ENCODE results near the gene AGBL1. TPM values are rescaled to one million over a fixed set of nuclear protein-coding genes. Genes with fewer than 3 reads are reported as not detected.

The AGBL1 gene
- total RNA-seq, 6 experiments from 2014 or later: not detected

DNA sequence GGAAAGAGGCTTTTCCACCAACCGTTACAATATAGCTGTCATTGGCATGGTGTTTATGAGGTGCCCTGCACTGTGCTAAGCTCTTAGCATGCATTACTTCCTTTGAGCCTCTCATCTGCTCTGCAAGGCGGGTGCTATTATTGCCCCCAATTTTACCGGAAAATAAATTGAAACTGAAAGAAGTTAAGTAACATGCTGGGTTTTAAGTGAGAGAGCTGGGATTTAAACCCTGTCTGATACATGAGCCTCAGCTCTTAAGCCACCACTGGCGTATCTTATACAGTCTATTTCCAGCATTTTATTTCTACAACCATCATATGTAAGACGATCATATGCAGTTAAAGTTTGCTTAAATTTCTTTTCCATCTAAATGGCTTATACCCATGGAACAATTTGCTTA lies 81.6 kb downstream of the AGBL1 start:
- no peak for DNase-seq
- no peaks in the 10 kb centered on the region for H3K4me1 ChIP-seq
- no peak overlapping the region for H3K4me3 ChIP-seq
- H3K27me3 ChIP-seq: no peaks in the 10 kb centered on the region
- TF ChIP-seq CTCF (IDR thresholded peaks at IDR 0.05) (no peak), POLR2A (IDR thresholded peaks at IDR 0.05) (no peak)
- H3K9me3 ChIP-seq: no peaks in the 10 kb centered on the region
- H3K36me3 ChIP-seq: no peaks in the 10 kb centered on the region
- H3K27ac ChIP-seq: no peak overlapping the region
- intact Hi-C loops (cut with DNase I): no loop called here
- 46% methylated on average over 5 of the region's 5 CpGs for WGBS (ENCODE audit: insufficient coverage, low coverage, low lambda C conversion rate, missing lambda C conversion rate)
- ATAC-seq: no peak

DNA sequence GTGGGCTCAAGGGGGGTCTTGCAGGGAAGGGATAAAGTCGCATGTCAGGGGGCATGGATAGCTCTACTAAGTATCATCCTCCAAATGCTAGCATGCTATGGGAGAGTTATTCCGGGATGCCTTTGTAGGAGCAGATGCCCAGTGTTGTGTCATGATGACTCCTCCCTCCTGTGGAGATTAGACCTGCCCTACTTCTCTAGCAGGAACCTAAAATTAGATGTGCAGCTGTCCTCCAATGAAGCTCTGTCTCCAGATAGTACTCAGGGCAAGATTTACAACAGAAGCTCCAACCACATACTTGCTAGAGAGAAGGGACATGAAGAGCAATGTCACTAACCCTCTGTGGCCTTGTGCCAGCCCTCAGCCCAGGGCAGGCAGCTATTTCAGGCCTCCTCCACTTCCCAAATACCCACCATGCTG lies 82.5 kb downstream of the AGBL1 start:
- Histone ChIP-seq H3K36me3 (no peaks in the 10 kb centered on the region), H3K9me3 (no peaks in the 10 kb centered on the region), H3K4me3 (no peak overlapping the region), H3K27ac (no peak overlapping the region), H3K27me3 (no peaks in the 10 kb centered on the region), H3K4me1 (no peaks in the 10 kb centered on the region)
- no peak for ATAC-seq
- no peak for TF ChIP-seq CTCF (IDR thresholded peaks at IDR 0.05)
- TF ChIP-seq POLR2A (IDR thresholded peaks at IDR 0.05): no peak
- 55% methylated on average over 2 of the region's 2 CpGs for WGBS (ENCODE audit: insufficient coverage, low coverage, low lambda C conversion rate, missing lambda C conversion rate)
- DNase-seq: no peak
- intact Hi-C loops (cut with DNase I): no loop called here

- Histone ChIP-seq H3K9me3 (no peaks in the 10 kb centered on the region), H3K27ac (no peak overlapping the region), H3K27me3 (no peaks in the 10 kb centered on the region), H3K4me1 (no peaks in the 10 kb centered on the region), H3K36me3 (no peaks in the 10 kb centered on the region), H3K4me3 (no peak overlapping the region)
- ATAC-seq (no peak), DNase-seq (no peak)
- WGBS (ENCODE audit: insufficient coverage, low coverage, low lambda C conversion rate, missing lambda C conversion rate): 56% methylated on average over 2 of the region's 2 CpGs
- TF ChIP-seq POLR2A (IDR thresholded peaks at IDR 0.05): no peak
- TF ChIP-seq CTCF (IDR thresholded peaks at IDR 0.05): no peak
- intact Hi-C loops (cut with DNase I): no loop called here
Observed at GRCh38 chr15:86162641-86163040, 83.0 kb downstream of the AGBL1 start.

DNA sequence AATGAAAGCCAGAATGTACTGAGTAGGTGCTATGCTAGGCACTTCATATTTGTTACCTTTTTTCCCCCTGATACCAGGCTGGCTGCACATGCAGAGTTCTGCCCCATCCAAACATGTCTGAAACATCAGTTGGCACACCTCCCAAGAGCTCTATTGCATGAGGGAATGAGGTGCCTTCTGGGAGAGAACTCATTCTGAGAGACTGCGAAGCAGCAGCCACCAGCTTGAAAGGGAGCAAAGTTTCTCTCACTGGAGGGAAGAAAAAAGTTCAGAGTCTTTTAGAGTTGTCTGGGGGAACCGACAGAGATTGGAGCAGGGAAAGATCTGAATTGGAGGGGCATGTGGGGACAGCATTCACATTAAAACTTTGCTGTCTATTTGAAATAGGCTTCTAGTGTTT lies 84.1 kb downstream of the AGBL1 start:
- H3K4me3 ChIP-seq: no peak overlapping the region
- no peaks in the 10 kb centered on the region for H3K36me3 ChIP-seq
- ATAC-seq (no peak), DNase-seq (no peak)
- H3K27me3 ChIP-seq: no peaks in the 10 kb centered on the region
- H3K27ac ChIP-seq: no peak overlapping the region
- TF ChIP-seq CTCF (IDR thresholded peaks at IDR 0.05): no peak
- no peak for TF ChIP-seq POLR2A (IDR thresholded peaks at IDR 0.05)
- intact Hi-C loops (cut with DNase I): no loop called here
- H3K4me1 ChIP-seq: no peaks in the 10 kb centered on the region
- H3K9me3 ChIP-seq: no peaks in the 10 kb centered on the region
- 41% methylated on average over 2 of the region's 2 CpGs for WGBS (ENCODE audit: insufficient coverage, low coverage, low lambda C conversion rate, missing lambda C conversion rate)

All from right lobe of liver (tissue), 6 donors.